ENCODE results near the gene SHROOM3. TPM values are rescaled to one million over a fixed set of nuclear protein-coding genes. Genes with fewer than 3 reads are reported as not detected.

Gene SHROOM3
- polyA plus RNA-seq, 3 donors, result 0.11 to 3.4 (median 2.1) TPM

DNA sequence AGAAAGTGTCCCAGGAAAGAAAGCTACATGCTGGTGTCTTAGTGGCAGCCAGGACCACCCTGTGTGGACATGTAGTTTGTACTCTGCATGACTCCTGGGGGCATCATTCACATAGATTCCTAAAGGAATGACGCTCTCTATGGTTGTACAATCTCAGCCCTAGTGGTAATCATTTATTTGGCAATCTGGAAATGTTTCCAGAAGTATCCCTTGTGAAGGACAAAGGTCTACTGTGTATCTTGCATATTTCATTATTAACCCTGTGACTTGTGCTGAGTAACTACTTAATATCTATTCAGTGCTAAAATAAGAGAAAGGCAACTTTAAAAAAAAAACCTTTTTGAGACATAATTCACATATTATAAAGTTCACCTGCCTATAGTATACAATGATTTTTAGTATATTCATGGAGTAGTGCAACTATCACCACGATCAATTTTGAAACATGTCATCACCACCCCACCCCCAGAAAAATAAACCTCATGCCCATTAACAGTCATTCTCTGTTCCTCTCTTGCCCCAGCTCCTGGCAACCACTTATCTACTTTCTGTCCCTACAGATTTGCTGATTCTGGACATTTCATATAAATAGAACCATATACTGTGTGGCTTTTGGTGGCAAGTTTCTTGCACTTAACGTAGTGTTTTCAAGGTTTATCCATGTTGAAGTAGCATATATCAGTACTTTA is 51.7 kb downstream of the SHROOM3 start:
- no peak overlapping the region for H3K27ac ChIP-seq (ENCODE audit: low read depth, low read length)
- 61 to 82% (median 77%) methylated on average over 3 of the region's 3 CpGs for WGBS, 3 donors

DNA sequence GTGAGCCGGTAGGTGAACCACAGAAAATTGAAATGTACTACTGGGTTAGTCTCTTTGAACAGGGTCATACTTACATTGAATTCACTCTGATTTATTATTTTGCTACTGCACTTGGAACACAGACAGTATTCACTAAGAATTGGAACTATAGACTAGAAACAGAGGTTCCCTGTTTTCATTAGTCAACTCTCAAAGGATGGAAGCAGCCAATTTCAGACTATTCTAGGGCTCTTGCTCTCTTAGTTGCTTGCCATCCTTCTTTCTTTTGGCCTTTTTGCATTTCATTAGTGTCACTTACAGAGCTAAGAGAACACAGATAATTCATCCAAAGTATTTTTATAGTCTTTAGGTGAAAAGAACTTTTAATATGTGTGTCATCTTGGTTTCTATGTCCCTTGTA is 52.6 kb downstream of the SHROOM3 start:
- 42 to 86% (median 84%) methylated on average over 1 of the region's 1 CpG for WGBS, 3 donors
- no peak overlapping the region for H3K27ac ChIP-seq (ENCODE audit: low read depth, low read length)

DNA sequence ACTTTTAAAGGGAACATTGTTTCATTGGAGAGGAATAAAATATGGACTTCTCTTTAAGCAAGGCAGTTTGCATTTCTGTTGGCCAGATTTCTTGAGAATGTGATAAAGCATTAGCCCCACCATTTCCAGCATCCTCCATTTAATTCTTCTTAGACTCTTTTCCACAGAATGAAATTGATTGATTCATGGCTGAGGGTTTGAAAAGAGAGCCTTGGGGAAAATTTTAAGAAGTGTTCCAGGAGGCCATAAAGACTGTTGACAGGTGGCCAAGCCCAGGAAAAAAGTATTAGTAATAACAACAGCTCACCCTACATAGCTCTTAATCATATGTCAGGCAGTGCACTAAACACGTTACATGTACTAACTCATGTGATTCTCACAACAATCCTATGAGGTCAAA is 53.4 kb downstream of the SHROOM3 start:
- H3K27ac ChIP-seq (ENCODE audit: low read depth, low read length), result no peak overlapping the region
- 90 to 96% (median 92%) methylated on average over 1 of the region's 1 CpG for WGBS, 3 donors

DNA sequence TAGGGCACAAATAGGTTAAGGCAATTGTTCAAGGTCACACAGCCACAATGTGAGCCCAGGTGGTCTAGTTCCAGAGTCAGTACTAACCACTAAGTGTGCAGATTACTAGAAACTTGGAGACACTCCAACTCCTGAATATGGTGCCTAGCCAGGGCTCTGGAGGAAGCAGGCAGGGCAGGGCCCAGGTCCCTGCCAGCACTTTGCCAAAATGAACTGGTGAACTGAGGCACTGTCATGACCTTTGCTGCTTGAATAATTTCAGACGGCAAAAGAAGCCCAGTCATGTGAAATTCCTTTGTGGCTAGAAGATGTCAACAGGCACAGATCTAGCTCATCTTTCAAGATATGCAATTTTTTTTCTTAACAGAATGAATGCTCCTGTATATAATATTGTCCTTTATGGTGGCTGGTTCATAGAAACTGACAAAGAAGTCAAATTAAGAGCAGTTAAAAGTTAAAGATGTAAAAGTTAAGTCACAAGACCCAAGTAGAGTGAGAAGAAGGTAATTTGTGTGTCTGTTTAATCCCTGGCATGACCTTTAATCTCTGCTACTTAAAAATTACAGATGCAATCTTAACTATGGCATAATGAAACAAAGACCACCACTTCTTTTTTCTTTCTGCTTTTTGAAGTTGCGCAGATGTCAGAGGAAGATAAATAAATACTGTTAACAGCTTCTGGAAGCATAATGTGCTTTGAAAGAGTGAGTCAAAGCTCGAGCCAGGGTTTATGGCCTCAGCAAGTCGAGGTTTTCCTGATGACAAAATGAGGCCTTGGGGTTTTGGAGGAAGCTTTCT is 54.1 kb downstream of the SHROOM3 start:
- H3K27ac ChIP-seq (ENCODE audit: low read depth, low read length), result no peak overlapping the region

DNA sequence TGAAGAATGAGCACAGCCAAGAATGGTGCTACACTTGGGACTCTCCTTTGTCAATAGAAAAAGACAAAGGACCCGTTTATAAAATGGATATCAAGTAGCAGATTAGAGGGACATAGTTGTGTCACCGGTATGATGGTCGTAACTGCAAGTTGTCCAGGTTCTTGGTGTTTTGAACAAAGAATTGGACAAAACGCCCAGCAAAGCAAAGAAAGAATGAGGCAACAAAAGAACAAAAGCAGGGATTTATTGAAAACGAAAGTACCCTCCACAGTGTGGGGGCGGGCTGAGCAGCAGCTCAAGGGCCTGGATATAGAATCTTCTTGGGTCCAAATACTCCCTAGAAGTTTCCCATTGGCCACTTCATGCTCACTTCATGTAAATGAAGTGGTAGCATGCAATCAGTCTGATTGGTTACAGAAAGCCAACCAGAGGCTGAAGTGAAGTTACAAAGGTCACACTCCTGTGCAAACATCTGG is 54.7 kb downstream of the SHROOM3 start:
- no peak overlapping the region for H3K27ac ChIP-seq (ENCODE audit: low read depth, low read length)
- 76 to 88% (median 76%) methylated on average over 6 of the region's 6 CpGs for WGBS, 3 donors

More for the DNA sequence above, 54.1 kb downstream of the SHROOM3 start:
- 52 to 74% (median 52%) methylated on average over 4 of the region's 4 CpGs for WGBS, 3 donors

DNA sequence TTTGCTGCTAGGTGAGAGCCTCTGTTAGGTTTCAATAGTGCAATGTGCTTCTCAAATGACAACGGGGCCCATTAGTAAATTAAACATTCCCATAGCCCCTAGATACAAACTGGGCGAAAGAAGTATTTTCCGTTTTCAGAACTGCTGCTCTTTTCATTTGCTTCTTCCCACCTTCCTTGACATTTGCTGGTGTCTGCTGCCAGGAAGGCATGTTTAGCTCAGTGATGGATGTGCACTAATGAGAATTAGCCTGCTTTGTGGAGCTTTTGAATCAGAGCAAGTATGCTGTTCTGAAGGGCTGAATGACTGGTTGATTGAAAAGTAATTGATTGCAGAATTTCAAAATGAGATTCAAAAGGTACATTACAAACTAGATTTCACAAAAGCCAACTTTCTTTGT is 57.0 kb downstream of the SHROOM3 start:
- 74 to 81% (median 78%) methylated on average over 3 of the region's 3 CpGs for WGBS, 3 donors
- no peak overlapping the region for H3K27ac ChIP-seq (ENCODE audit: low read depth, low read length)

DNA sequence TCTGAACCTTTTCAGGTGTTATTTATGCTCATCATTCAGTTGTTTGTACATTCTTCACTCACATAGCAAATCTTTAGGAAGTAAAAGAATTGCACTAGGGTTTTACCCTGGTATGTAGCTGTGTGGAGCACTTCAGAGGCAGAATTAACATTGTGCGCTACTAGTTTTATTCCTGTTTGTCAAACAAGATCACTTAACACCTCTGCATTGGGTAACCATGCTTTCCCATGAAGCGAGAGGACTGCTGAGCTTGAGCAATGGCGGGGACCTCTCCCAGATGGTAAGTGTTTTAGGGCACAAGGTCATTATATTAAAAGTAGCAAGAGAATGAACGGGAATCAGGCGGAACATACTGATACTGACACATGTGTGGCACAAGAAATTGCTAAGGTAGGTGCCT is 59.2 kb downstream of the SHROOM3 start:
- no peak overlapping the region for H3K27ac ChIP-seq (ENCODE audit: low read depth, low read length)
- 87 to 89% (median 89%) methylated on average over 5 of the region's 5 CpGs for WGBS, 3 donors

DNA sequence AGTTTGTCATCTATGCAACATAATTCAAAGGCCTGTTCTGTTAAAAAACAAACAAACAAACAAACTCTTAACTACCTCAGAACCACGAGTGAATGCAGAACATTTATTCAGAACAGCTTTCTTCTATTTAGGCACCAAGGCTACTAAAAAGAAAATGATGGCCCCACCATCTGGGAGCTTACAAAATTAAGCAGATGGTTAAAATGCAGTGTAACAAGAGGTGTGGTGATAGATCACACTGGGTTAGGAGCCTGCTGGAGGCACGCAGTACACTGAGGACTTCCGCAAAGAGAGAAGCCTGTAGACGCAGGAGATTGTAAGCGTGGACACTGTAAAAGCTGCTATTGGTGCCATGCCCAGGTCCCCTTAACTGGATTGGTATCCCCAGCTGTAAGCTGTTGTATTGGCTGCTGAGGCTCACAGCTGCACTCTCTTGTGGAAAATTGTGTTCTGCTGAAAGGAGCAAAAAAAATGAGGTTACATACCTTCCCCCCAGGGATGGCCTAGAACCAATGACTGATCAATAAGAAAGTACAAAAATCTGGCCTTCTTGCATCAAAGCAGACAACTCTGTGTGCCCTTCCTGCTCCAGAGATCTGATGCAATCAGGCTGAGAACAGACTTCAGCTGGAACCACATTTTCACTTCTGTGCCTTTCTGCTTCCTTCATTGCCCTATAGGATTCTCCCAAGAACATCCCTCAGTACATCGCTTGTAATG is 60.0 kb downstream of the SHROOM3 start:
- H3K27ac ChIP-seq (ENCODE audit: low read depth, low read length), result no peak overlapping the region
- 91 to 93% (median 92%) methylated on average over 6 of the region's 6 CpGs for WGBS, 3 donors

DNA sequence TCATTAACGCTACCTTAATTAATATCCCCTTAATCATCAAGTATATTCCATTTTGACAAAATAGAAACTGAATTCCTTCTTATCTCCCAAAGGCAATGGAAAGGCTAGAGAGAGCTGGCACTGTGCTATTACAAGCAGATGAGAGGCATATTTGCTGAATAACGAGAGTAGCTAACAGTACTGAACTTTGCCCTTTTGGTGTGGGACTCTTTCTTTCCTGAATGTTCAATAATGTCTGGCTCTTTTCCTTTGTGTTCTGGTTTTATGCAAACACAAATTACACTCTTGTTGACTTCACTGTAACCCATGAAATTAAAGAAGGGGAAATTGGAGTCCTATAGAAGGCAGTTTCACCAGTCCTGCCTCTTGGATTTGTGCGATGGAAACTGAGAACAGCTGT is 63.5 kb downstream of the SHROOM3 start:
- 23 to 67% (median 45%) methylated on average over 3 of the region's 3 CpGs for WGBS, 3 donors
- no peak overlapping the region for H3K27ac ChIP-seq (ENCODE audit: low read depth, low read length)

DNA sequence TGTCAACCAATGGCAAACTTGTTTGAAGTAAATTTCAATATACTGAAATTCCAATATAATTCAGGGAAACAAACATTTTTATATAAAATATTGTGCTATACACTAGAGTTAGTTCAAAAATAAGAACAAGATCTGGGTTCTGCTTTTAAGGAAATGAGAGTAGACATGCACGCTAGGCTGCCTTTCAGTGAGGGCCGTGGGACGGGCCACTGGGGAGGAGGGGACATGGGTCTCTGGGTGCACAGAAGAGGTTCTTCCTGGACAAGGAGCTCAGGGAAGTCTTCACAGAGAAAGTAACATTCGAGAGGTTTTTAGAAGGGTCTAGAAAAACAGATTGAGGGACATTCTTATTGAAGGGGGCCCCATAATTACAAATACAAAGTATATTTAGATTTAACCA is 64.4 kb downstream of the SHROOM3 start:
- no peak overlapping the region for H3K27ac ChIP-seq (ENCODE audit: low read depth, low read length)
- 70 to 86% (median 79%) methylated on average over 4 of the region's 4 CpGs for WGBS, 3 donors

DNA sequence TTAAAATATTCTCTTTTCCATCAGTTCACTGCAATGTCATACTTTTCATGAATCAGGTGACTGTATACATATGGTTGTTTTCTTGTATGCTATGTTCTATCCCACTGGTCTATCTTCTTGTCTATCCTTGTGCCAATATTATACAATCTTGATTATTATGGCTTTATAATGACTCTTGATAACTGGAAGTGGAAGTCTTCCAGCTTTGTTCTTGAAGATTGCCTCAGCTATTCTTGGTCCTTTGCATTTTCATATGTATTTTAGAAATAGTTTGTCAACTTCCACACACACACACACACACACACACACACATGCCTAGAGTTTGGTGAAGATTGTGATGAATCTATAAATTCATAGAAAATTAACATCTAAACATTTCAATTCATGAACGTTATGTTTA is 67.9 kb downstream of the SHROOM3 start:
- no peak overlapping the region for H3K27ac ChIP-seq (ENCODE audit: low read depth, low read length)
- 76 to 80% (median 78%) methylated on average over 1 of the region's 1 CpG for WGBS, 3 donors

DNA sequence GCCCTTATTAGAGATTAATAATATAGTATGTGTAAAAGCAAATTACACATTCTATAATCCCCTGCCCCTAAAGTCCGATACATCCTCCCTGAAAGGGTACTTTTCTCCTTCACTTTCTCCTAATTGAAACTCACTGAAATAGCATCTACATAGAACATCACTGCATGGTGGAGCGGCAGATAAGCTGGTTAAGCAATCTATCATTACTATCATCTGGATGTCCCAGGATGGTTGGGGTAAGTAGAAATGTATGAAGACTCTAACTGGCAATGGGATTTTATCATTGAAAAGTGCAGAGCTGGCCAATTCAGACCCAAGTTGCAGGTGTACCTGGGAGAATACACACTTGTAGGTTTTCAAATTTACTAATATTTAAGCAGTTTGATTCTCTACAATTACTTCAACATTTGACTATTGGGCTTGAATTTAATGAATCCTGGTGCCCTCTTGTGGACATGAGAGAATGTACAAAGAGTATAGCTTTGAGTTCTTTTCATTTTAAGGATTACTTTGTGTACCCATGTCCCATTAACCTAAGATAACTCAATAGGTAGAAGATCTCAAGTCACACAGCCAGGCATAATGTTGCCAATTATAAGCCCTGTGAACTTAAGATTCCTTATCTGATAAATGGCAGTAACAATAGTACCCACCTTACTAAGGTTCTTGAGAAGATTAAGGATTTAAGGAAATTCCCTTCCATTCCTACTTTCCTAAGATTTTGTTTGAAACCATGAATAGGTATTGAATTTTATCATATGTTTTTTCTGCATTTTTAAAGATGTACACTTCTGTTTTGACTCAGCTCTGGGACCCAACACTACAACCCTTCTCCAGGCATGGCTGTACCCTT is 69.8 kb downstream of the SHROOM3 start:
- 53 to 68% (median 66%) methylated on average over 2 of the region's 2 CpGs for WGBS, 3 donors

DNA sequence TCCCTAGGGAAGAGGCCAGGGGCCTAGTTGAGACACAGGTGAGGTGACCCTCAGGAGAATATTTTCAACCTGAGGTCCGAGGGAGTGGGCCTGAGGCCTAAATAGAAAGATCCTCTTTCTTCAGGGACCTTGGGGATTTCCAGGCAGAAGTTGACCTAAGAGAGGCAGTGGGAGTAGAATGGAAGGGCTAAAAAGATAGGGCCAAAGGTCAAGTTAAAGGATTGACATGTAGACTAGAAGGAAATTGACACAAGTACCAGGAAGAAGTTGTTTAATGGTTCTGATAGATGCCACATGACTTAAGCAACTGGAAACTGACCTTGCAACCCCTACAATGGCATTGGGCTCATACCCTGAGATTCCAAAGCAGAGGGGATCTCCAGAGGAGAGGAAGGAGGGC is 76.9 kb downstream of the SHROOM3 start:
- WGBS, 3 donors, result 81 to 86% (median 83%) methylated on average over 1 of the region's 1 CpG
- no peak overlapping the region for H3K27ac ChIP-seq (ENCODE audit: low read depth, low read length)

More for the DNA sequence above, 69.8 kb downstream of the SHROOM3 start:
- H3K27ac ChIP-seq (ENCODE audit: low read depth, low read length), result no peak overlapping the region

DNA sequence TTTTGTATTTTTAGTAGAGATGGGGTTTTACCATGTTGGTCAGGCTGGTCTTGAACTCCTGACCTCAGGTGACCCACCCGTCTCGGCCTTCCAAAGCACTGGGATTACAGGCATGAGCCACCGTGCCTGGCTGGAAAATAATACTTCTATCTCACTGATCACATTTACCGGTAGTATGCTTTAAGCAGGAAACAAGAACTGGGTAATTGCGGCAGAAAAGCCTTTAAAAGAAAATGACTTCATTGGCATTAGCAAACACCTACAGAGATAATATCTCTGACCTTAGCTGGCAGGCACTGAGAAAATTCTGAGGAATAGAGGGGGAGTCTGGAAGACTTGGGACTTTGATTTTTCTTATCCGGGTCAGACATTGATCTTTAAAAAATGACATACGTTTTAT is 78.5 kb downstream of the SHROOM3 start:
- no peak overlapping the region for H3K27ac ChIP-seq (ENCODE audit: low read depth, low read length)
- 57 to 88% (median 75%) methylated on average over 7 of the region's 7 CpGs for WGBS, 3 donors

DNA sequence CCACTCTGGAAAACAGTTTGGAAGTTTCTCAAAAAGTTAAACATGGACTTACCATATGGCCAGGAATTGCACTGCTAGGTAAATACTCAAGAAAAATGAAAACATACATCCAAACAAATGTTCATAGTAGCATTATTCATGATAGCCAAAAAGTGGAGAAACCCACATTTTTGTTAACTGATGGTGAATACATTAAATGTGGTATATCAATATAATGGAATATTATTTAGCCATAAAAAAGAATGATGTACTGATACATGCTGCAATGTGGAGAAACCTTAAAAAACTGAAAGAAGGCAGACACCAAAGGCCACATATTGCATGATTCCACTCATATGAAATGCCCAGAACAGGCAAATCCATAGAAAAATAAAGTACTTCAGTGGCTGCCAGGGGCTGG is 79.1 kb downstream of the SHROOM3 start:
- H3K27ac ChIP-seq (ENCODE audit: low read depth, low read length), result no peak overlapping the region

DNA sequence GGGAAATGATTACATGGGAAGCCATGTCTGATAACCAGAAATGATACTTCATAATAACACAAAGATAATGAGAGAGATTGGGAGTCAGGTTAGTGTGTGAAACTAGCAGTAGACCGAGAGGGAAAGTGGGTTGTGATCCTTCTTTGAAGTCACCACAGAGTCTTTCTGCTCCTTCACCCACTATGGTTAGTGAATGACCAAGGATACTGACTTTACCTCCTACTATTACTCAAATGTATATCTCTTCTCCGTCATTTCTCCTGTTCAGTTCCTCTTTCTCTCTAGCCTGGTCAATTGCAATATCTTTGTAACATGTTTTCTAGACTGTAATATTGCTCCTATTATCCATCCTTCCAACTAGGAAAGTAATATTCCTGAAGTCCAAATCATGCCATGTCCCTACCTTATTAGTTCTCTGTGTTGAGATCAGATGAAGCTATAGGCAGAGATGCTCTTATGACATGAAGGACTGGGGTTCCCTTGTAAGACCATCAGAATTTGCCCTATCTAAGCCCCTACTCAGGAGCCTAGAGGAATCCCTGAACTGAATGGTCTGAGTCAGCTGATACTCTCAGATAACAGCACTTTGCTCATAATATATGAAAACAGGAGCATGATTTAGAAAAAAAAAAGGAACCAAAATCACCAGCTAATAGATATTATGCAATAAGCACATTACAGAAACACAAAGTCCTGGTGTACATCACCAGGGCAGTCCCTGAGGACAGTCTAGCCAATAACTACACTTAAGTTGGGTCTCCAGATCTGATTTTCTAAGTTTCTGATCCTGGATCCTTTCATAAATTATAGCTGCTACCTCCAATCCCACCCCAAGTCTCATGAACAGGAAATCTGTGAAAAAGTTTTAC is 81.2 kb downstream of the SHROOM3 start:
- H3K27ac ChIP-seq (ENCODE audit: low read depth, low read length), result no peak overlapping the region
- WGBS, 3 donors, result 73 to 81% (median 75%) methylated on average over 2 of the region's 2 CpGs

DNA sequence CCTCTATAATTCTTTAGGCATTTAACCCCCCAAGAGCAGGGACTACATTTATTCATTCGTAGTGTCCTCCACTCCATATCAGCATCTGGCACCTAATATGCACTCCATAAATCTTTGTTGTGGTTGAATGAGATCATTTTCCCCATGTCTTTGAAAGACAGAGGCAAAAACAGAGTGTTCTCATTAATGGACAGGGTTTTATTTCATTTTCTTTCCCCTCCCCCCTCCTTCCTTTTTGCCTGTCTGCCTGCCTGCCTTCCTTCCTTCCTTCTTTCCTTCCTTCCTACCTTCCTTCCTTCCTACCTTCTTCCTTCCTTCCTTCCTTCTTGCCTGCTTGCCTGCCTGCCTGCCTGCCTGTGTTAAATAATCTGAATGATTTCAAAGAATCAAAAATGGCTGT is 83.2 kb downstream of the SHROOM3 start:
- 22 to 90% (median 45%) methylated on average over 1 of the region's 1 CpG for WGBS, 3 donors
- H3K27ac ChIP-seq (ENCODE audit: low read depth, low read length), result no peak overlapping the region

Data from adipose tissue (tissue), 3 donors.